Right lobe of liver (tissue), 4 donors: ENCODE results near the gene PAK1.

Experiments
- POLR2A ChIP-seq: fragments of 450-650 bp; IDR thresholded peaks from one replicate; pipeline ENCODE4 v1.6.1; 2017; ENCODE audit warnings: antibody characterized with exemption, mild to moderate bottlenecking
- TF ChIP-seq, protein P1 (sequence below), 4 donors: fragments of 200-600 bp in 3 of 4; fragments of 450-650 bp in 1 of 4; IDR thresholded peaks; one replicate each; pipeline versions ENCODE4 v1.5.1 to v1.8.0; 2016 to 2022; ENCODE audit warnings: antibody characterized with exemption in 4 of 4, mild to moderate bottlenecking in 2 of 4
- donor health status: DM: no; HTN: no; CAD: no.
- donor health status: DM: no; HTN: no; CAD: no.
- donor health status: DM: no; HTN: yes; CAD: no.

GRCh38 chr11:77395460-77396173 is 78.3 kb downstream of the PAK1 start:
- TF ChIP-seq, protein P1, sequence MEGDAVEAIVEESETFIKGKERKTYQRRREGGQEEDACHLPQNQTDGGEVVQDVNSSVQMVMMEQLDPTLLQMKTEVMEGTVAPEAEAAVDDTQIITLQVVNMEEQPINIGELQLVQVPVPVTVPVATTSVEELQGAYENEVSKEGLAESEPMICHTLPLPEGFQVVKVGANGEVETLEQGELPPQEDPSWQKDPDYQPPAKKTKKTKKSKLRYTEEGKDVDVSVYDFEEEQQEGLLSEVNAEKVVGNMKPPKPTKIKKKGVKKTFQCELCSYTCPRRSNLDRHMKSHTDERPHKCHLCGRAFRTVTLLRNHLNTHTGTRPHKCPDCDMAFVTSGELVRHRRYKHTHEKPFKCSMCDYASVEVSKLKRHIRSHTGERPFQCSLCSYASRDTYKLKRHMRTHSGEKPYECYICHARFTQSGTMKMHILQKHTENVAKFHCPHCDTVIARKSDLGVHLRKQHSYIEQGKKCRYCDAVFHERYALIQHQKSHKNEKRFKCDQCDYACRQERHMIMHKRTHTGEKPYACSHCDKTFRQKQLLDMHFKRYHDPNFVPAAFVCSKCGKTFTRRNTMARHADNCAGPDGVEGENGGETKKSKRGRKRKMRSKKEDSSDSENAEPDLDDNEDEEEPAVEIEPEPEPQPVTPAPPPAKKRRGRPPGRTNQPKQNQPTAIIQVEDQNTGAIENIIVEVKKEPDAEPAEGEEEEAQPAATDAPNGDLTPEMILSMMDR (IDR thresholded peaks at IDR 0.05), result no peak
- TF ChIP-seq POLR2A, result no peak
